ENCODE results near the gene AGA. TPM values are rescaled to one million over a fixed set of nuclear protein-coding genes. Genes with fewer than 3 reads are reported as not detected.

The AGA gene
- polyA plus RNA-seq, 1 experiment: 61.8 TPM

DNA sequence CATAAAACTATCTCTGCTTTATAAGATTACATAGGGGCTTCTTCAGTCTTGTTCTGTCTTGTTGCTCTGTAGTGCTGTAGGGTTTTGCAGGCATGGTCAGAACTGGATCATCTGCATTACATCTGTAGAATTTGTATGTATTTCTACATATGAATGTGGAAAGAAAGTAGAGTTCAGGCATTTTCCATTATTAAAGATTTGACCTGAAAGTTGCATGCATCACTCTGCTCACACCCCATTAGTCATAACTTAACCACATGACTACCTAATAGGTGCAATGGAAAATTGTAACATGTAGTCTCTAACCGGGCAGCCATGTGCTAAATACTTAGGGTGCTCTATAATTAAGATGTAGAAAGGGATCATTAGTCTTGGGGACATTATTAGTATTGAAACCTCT, 45.7 kb upstream of the AGA start:
- no peaks in the 10 kb centered on the region for H3K9me3 ChIP-seq (ENCODE audit: control insufficient read depth, insufficient read depth, low read length)
- H3K27ac ChIP-seq (ENCODE audit: low read depth, low read length): no peak overlapping the region
- no peaks in the 10 kb centered on the region for H3K27me3 ChIP-seq (ENCODE audit: control insufficient read depth, insufficient read depth, low read length)
- POLR2A ChIA-PET: no interaction called here
- H3K4me3 ChIP-seq (ENCODE audit: low read depth, low read length): no peak overlapping the region
- no peak for DNase-seq (ENCODE audit: low read depth, low spot score)
- TF ChIP-seq, protein P1, sequence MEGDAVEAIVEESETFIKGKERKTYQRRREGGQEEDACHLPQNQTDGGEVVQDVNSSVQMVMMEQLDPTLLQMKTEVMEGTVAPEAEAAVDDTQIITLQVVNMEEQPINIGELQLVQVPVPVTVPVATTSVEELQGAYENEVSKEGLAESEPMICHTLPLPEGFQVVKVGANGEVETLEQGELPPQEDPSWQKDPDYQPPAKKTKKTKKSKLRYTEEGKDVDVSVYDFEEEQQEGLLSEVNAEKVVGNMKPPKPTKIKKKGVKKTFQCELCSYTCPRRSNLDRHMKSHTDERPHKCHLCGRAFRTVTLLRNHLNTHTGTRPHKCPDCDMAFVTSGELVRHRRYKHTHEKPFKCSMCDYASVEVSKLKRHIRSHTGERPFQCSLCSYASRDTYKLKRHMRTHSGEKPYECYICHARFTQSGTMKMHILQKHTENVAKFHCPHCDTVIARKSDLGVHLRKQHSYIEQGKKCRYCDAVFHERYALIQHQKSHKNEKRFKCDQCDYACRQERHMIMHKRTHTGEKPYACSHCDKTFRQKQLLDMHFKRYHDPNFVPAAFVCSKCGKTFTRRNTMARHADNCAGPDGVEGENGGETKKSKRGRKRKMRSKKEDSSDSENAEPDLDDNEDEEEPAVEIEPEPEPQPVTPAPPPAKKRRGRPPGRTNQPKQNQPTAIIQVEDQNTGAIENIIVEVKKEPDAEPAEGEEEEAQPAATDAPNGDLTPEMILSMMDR (IDR thresholded peaks at IDR 0.05; ENCODE audit: low read depth, low read length): no peak
- CTCF ChIA-PET: no interaction called here

DNA sequence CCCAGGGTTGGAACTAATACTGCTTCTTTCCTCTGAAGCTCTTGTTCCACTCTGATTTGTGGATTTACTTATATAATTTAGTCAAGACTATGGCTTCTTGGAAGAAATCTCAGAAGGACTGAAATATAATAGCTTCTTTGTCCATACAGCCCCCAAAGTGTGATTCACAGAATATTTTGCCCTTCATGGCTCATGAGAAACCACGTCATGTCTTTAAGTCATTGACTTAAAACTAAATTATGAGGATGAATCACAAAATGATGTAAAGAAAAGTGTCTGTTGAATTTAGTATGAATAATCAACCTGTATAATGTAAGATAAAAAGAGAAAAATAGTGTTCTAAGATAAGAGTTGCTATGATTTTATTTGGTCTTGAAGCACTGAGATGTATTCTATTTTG, 43.3 kb upstream of the AGA start:
- Histone ChIP-seq H3K9me3 (ENCODE audit: control insufficient read depth, insufficient read depth, low read length) (peaks cover 4% of the 10 kb centered on the region), H3K27me3 (ENCODE audit: control insufficient read depth, insufficient read depth, low read length) (no peaks in the 10 kb centered on the region), H3K4me3 (ENCODE audit: low read depth, low read length) (no peak overlapping the region), H3K27ac (ENCODE audit: low read depth, low read length) (peak overlapping the region; percentile 94)
- DNase-seq (ENCODE audit: low read depth, low spot score): peak; percentile 74
- TF ChIP-seq, protein P1 (IDR thresholded peaks at IDR 0.05; ENCODE audit: low read depth, low read length): no peak
- CTCF ChIA-PET: no interaction called here
- POLR2A ChIA-PET: interaction anchor here (2.9 kb wide), 1 partner anchor 44 kb away, joined by 13 read pairs; the partner anchor contains the start of gene AGA

DNA sequence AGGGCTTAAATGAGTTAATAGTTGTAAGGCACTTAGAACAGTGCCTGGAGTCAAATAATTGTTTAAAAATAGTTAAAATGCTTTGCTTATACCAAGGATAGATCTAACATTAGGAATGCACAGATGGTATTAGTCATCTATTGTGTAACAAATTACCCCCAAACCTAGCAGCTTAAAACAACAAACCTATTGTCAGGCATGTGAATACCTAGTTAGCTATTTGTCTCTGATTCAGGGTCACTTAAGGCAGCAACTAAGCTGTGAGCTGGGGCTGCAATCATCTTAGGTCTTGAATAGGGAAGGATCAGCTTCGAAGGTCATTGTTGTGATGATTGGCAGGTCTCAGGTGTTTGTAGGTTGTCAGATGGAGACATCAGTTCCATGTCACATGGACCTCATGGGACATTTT, 42.4 kb upstream of the AGA start:
- CTCF ChIA-PET: interaction anchor here (1.4 kb wide), 1 partner anchor 437 kb away, joined by 4 read pairs; no protein-coding TSS in a partner anchor
- Histone ChIP-seq H3K4me3 (ENCODE audit: low read depth, low read length) (no peak overlapping the region), H3K27me3 (ENCODE audit: control insufficient read depth, insufficient read depth, low read length) (no peaks in the 10 kb centered on the region), H3K9me3 (ENCODE audit: control insufficient read depth, insufficient read depth, low read length) (peaks cover 4% of the 10 kb centered on the region), H3K27ac (ENCODE audit: low read depth, low read length) (peak overlapping the region; percentile 94)
- peak; percentile 90 for DNase-seq (ENCODE audit: low read depth, low spot score)
- POLR2A ChIA-PET: interaction anchor here (2.9 kb wide), 1 partner anchor 43 kb away, joined by 13 read pairs; the partner anchor contains the start of gene AGA
- TF ChIP-seq, protein P1 (IDR thresholded peaks at IDR 0.05; ENCODE audit: low read depth, low read length): no peak

DNA sequence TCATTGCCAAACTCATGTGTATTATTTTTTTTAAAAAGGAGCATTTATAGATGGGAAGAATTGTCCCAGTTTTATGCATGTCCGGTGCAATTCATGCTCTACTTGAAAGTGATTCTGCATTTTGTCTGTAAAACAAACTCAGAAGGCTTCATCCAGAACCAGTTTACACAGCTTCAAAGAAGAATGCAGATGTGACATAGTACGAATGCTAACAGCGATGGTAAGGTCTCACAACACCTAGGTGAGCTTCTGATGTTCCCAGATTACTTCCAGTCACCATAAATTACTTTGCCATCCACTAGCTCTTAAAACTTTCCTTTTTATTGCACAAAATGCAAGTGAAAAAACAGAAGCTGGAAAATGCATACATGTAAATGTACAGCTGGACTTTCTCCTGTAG, 41.5 kb upstream of the AGA start:
- Histone ChIP-seq H3K27me3 (ENCODE audit: control insufficient read depth, insufficient read depth, low read length) (no peaks in the 10 kb centered on the region), H3K9me3 (ENCODE audit: control insufficient read depth, insufficient read depth, low read length) (peaks cover 4% of the 10 kb centered on the region), H3K27ac (ENCODE audit: low read depth, low read length) (peak overlapping the region; percentile 58), H3K4me3 (ENCODE audit: low read depth, low read length) (no peak overlapping the region)
- POLR2A ChIA-PET: interaction anchor here (2.9 kb wide), 1 partner anchor 42 kb away, joined by 13 read pairs; the partner anchor contains the start of gene AGA
- CTCF ChIA-PET: interaction anchor here (0.9 to 1.4 kb wide), 3 partner anchors 21 to 436 kb away, joined by 3 to 4 read pairs (median 4); no protein-coding TSS in a partner anchor
- DNase-seq (ENCODE audit: low read depth, low spot score): no peak
- TF ChIP-seq, protein P1 (IDR thresholded peaks at IDR 0.05; ENCODE audit: low read depth, low read length): no peak

DNA sequence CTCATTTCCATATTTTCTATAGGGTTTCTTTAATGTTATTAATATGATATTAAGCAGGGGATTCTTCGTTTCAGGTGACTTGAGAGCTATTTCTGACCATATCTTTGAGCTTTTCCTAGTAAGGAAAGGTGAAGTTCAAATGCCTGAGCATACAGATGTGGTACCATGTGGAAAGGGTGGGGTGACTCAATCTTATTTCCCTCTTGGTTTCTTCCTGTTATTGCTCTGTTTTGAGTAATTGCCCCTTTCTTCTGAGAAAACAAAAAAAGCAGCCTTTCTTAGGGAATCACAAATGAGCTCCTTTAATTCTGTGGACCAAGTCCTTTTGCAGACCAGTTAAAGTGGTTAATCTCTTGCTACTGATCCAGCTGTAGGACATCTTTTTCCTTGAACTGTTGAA, 41.0 kb upstream of the AGA start:
- Histone ChIP-seq H3K27me3 (ENCODE audit: control insufficient read depth, insufficient read depth, low read length) (no peaks in the 10 kb centered on the region), H3K4me3 (ENCODE audit: low read depth, low read length) (no peak overlapping the region), H3K27ac (ENCODE audit: low read depth, low read length) (peak overlapping the region; percentile 33), H3K9me3 (ENCODE audit: control insufficient read depth, insufficient read depth, low read length) (peaks cover 4% of the 10 kb centered on the region)
- TF ChIP-seq, protein P1 (IDR thresholded peaks at IDR 0.05; ENCODE audit: low read depth, low read length): no peak
- ChIA-PET CTCF (interaction anchor here (0.9 to 1.4 kb wide), 3 partner anchors 22 to 436 kb away, joined by 3 to 4 read pairs (median 4); no protein-coding TSS in a partner anchor), POLR2A (interaction anchor here (2.9 kb wide), 1 partner anchor 41 kb away, joined by 13 read pairs; the partner anchor contains the start of gene AGA)
- no peak for DNase-seq (ENCODE audit: low read depth, low spot score)

Data from AG04450 (cell line).